Upper lobe of left lung (tissue), 6 donors: ENCODE results near the gene CAMK4. TPM values are rescaled to one million over a fixed set of nuclear protein-coding genes. Genes with fewer than 3 reads are reported as not detected.

Source experiments
- ATAC-seq, 2 donors: fragments of 200-7000 bp; cut with Tn5 transposase; one replicate each; pipeline ENCODE4 v1.9.1; 2022; ENCODE audit warnings: mild to moderate bottlenecking in 2 of 2, moderate library complexity in 2 of 2; ENCODE audit not compliant: low FRiP score in 2 of 2
- DNase-seq, 2 donors: peaks; one replicate each; pipeline ENCODE4 v3.0.0-alpha.2; 2019 to 2020
- H3K27ac ChIP-seq, 4 donors: fragments of 200-600 bp; sonication (generic); one replicate each; pipeline ENCODE4 v1.5.1; 2016 to 2019
- H3K27me3 ChIP-seq, 4 donors: fragments of 200-600 bp; sonication (generic); one replicate each; pipeline ENCODE4 v1.5.1; 2017 to 2019
- H3K36me3 ChIP-seq, 4 donors: fragments of 200-600 bp; sonication (generic); one replicate each; pipeline ENCODE4 v1.5.1; 2016 to 2019
- H3K4me1 ChIP-seq, 4 donors: fragments of 200-600 bp; sonication (generic); one replicate each; pipeline ENCODE4 v1.5.1; 2018 to 2019
- H3K4me3 ChIP-seq, 4 donors: fragments of 200-600 bp; sonication (generic); one replicate each; pipeline ENCODE4 v1.5.1; 2017 to 2019; ENCODE audit warnings: mild to moderate bottlenecking in 2 of 4, moderate library complexity in 1 of 4
- H3K9me3 ChIP-seq, 4 donors: fragments of 200-600 bp; sonication (generic); one replicate each; pipeline ENCODE4 v1.5.1; 2018 to 2019
- EP300 ChIP-seq, 4 donors: sonication (generic); formaldehyde crosslinking; IDR thresholded peaks; one replicate each; pipeline ENCODE4 v1.5.1; 2017; ENCODE audit warnings: antibody characterized with exemption in 4 of 4, control low read depth in 2 of 4
- POLR2A ChIP-seq, 4 donors: fragments of 450-650 bp; IDR thresholded peaks; one replicate each; pipeline ENCODE4 v1.5.1; 2016 to 2017; ENCODE audit warnings: antibody characterized with exemption in 4 of 4, mild to moderate bottlenecking in 2 of 4
- POLR2AphosphoS5 ChIP-seq, 2 donors: sonication (generic); formaldehyde crosslinking; IDR thresholded peaks; one replicate each; pipeline ENCODE4 v1.5.1; 2017; ENCODE audit warnings: antibody characterized with exemption in 2 of 2
- WGBS, 2 donors: methylation state at CpG; one replicate each; pipeline ENCODE4 v1.1.5; 2017 to 2018; 5-methylcytosine and 5-hydroxymethylcytosine counted together
- total RNA-seq, 6 donors: library from RNA; depleted of rRNA in 4 of 6; stranded (reverse); fragments of >200 nt in 4 of 6; gene quantifications; one replicate each; pipeline versions ENCODE4 v1.1.0 to v1.2.1, GENCODE V29; 2016 to 2021
- TF ChIP-seq, protein P1 (sequence below), 6 experiments: fragments of 450-650 bp in 4 of 6; fragments of 200-600 bp in 2 of 6; sonication (generic) in 2 of 6; IDR thresholded peaks; one replicate each; pipeline ENCODE4 v1.5.1; 2016 to 2019; ENCODE audit warnings: antibody characterized with exemption in 6 of 6
- donor health status: DM: no; HTN: no; CAD: no; lungs with moderate emphysema.
- donor health status: DM: no; HTN: yes; CAD: no; lungs with severe emphysema.

CAMK4 gene
- total RNA-seq, 6 donors from 2014 or later, result 1.8 to 36.7 (median 2.2) TPM

DNA sequence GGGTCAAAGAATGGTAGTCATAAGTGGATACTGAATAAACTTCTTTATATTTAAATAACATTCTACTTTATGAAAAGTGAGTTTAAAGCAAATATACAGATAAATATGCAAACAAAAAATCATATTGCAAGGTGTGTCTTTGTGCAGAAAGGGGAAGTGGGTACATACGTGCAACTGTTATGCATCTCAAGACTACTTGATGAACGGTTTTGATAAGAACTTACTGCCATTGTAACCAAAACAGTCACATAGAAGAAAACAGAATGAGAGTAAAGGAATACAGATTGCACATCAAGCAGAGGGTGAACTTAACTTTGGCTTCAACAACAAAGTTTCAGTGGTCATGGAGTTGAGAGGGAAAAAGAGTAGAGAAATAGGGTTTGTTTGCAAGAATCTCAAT lies 9.9 kb downstream of the CAMK4 start:
- Histone ChIP-seq H3K27me3 (no peaks in the 10 kb centered on the region), H3K9me3 (no peaks in the 10 kb centered on the region), H3K36me3 (no peaks in the 10 kb centered on the region), H3K4me3 (no peak overlapping the region), H3K4me1 (no peaks in the 10 kb centered on the region), H3K27ac (no peak overlapping the region)
- ATAC-seq (no peak), DNase-seq (no peak)
- TF ChIP-seq POLR2AphosphoS5 (IDR thresholded peaks at IDR 0.05) (no peak), EP300 (IDR thresholded peaks at IDR 0.05) (no peak), POLR2A (IDR thresholded peaks at IDR 0.05) (no peak)
- TF ChIP-seq, protein P1, sequence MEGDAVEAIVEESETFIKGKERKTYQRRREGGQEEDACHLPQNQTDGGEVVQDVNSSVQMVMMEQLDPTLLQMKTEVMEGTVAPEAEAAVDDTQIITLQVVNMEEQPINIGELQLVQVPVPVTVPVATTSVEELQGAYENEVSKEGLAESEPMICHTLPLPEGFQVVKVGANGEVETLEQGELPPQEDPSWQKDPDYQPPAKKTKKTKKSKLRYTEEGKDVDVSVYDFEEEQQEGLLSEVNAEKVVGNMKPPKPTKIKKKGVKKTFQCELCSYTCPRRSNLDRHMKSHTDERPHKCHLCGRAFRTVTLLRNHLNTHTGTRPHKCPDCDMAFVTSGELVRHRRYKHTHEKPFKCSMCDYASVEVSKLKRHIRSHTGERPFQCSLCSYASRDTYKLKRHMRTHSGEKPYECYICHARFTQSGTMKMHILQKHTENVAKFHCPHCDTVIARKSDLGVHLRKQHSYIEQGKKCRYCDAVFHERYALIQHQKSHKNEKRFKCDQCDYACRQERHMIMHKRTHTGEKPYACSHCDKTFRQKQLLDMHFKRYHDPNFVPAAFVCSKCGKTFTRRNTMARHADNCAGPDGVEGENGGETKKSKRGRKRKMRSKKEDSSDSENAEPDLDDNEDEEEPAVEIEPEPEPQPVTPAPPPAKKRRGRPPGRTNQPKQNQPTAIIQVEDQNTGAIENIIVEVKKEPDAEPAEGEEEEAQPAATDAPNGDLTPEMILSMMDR (IDR thresholded peaks at IDR 0.05), result no peak
- WGBS, 2 donors, result 41 to 51% methylated on average over 2 of the region's 2 CpGs

DNA sequence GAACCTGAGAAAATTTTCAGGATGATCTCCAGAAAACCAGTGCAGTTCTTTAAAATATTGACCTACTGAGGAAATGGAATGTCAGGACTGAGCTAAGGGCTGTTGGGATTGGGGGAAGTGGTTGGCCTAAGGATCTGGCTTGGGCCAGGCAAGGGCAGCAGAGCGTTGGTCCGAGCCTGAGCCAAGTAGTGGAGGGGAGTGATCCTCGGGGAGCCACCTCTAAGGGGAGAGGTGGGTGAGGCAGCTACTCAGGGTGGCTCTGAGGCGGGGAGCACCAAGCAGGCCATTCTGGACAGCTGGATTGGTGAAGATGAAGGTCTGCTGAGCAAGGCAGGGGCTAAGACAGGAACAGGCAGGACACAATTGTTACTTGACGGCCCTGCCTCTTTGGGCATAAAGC lies 11.5 kb downstream of the CAMK4 start:
- Histone ChIP-seq H3K27ac (no peak overlapping the region), H3K27me3 (no peaks in the 10 kb centered on the region), H3K4me1 (no peaks in the 10 kb centered on the region), H3K9me3 (no peaks in the 10 kb centered on the region), H3K4me3 (no peak overlapping the region), H3K36me3 (no peaks in the 10 kb centered on the region)
- ATAC-seq (no peak), DNase-seq (peak in 1 of 2 donors; percentile 6)
- WGBS, 2 donors, result 88 to 96% methylated on average over 5 of the region's 5 CpGs
- TF ChIP-seq EP300 (IDR thresholded peaks at IDR 0.05) (no peak), POLR2AphosphoS5 (IDR thresholded peaks at IDR 0.05) (no peak), POLR2A (IDR thresholded peaks at IDR 0.05) (no peak)
- TF ChIP-seq, protein P1 (IDR thresholded peaks at IDR 0.05), result no peak

DNA sequence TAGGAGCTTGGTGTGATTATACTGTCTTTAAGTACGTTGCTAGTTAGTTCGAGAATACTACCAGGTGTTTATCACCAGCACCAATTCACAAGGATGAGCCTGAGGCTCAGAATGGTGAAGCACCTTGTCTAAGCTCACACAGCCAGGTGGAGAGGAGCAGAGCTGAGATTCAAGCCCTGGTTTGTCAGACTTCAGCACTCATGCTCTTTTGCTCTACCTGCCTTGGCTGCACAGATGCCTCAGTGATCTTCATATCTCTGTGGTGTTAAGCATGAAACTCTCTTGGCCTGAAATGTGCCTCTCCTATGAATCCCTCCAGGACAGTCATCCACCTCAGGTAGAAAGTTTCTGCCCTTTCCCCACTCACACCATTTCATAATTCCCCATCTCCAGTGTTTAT lies 12.2 kb downstream of the CAMK4 start:
- ATAC-seq (no peak), DNase-seq (no peak)
- 81 to 86% methylated on average over 2 of the region's 2 CpGs for WGBS, 2 donors
- Histone ChIP-seq H3K36me3 (no peaks in the 10 kb centered on the region), H3K4me1 (no peaks in the 10 kb centered on the region), H3K9me3 (no peaks in the 10 kb centered on the region), H3K27ac (no peak overlapping the region), H3K27me3 (no peaks in the 10 kb centered on the region), H3K4me3 (no peak overlapping the region)
- no peak for TF ChIP-seq POLR2AphosphoS5 (IDR thresholded peaks at IDR 0.05)
- TF ChIP-seq EP300 (IDR thresholded peaks at IDR 0.05), result no peak
- no peak for TF ChIP-seq POLR2A (IDR thresholded peaks at IDR 0.05)
- TF ChIP-seq, protein P1 (IDR thresholded peaks at IDR 0.05), result no peak

DNA sequence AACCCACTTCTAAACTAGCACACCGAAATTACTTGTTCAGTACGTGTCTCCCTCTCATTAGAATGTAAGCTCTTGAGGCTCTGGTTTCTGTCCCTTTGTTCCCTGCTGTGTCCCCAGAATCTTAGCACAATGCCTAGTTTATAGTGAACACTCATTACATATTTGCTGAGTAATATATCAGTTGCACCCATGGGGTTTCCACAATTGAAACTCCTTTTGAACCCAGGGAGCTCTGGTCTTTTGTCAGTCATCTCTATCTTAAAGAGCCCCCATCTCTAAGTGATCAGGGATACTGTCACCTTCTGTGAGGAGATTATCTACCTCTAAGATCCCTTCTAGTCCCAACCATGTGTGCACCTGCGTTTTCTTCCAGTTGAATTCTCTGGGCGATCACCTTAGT lies 12.8 kb downstream of the CAMK4 start:
- no peaks in the 10 kb centered on the region for H3K27me3 ChIP-seq
- no peak overlapping the region for H3K4me3 ChIP-seq
- no peak overlapping the region for H3K27ac ChIP-seq
- no peak for TF ChIP-seq EP300 (IDR thresholded peaks at IDR 0.05)
- no peak for TF ChIP-seq POLR2A (IDR thresholded peaks at IDR 0.05)
- TF ChIP-seq, protein P1 (IDR thresholded peaks at IDR 0.05), result no peak
- TF ChIP-seq POLR2AphosphoS5 (IDR thresholded peaks at IDR 0.05), result no peak
- WGBS, 2 donors, result 89 to 94% methylated on average over 4 of the region's 4 CpGs
- no peaks in the 10 kb centered on the region for H3K9me3 ChIP-seq
- no peaks in the 10 kb centered on the region for H3K4me1 ChIP-seq
- ATAC-seq, result no peak
- no peaks in the 10 kb centered on the region for H3K36me3 ChIP-seq
- DNase-seq, result no peak

DNA sequence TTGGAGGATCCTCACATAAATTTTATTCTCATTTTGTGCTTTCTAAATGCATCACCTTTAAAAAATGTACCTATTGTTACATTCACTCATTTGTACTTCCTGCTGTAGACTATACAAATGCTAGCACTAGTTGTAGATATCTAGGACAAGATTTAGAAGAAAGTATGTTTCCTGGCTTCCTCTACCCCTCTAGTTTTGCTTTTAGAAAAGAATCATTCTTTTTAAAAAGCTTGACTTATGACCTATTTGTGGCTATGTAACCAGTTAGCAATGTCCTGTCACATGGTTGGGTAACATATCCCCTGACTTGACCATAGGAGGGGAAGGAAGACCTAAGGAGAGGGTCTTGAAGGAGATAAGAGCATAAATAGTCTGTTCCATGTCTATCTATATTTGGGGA lies 13.3 kb downstream of the CAMK4 start:
- H3K27ac ChIP-seq, result no peak overlapping the region
- TF ChIP-seq POLR2A (IDR thresholded peaks at IDR 0.05) (no peak), POLR2AphosphoS5 (IDR thresholded peaks at IDR 0.05) (no peak), EP300 (IDR thresholded peaks at IDR 0.05) (no peak)
- TF ChIP-seq, protein P1 (IDR thresholded peaks at IDR 0.05), result no peak
- ATAC-seq, result no peak
- H3K36me3 ChIP-seq, result no peaks in the 10 kb centered on the region
- H3K9me3 ChIP-seq, result no peaks in the 10 kb centered on the region
- H3K4me3 ChIP-seq, result no peak overlapping the region
- H3K27me3 ChIP-seq, result no peaks in the 10 kb centered on the region
- DNase-seq, result no peak
- no peaks in the 10 kb centered on the region for H3K4me1 ChIP-seq
